SU-DHL-6 (cell line): Measurements from ENCODE around the gene IFNAR2.

Experiments
- H2AFZ ChIP-seq: fragments of 200-600 bp; sonication (generic); 2 replicates; pipeline ENCODE4 v1.6.1; 2014; ENCODE audit warnings: low read depth, mild to moderate bottlenecking, moderate library complexity, mixed read lengths, antibody characterized with exemption, low read length; ENCODE audit not compliant: severe bottlenecking
- H3F3A ChIP-seq: fragments of 200-600 bp; shearing (Covaris generic); 2 replicates; pipeline ENCODE4 v1.6.0; 2016; ENCODE audit warnings: antibody characterized with exemption, mild to moderate bottlenecking; ENCODE audit not compliant: insufficient read depth
- H3K27ac ChIP-seq: fragments of 200-600 bp; sonication (generic); 2 replicates; pipeline ENCODE4 v1.5.1; 2016; ENCODE audit warnings: low read depth, mild to moderate bottlenecking, low read length, moderate library complexity, mixed read lengths
- H3K27me3 ChIP-seq: fragments of 200-600 bp; sonication (generic), shearing (Covaris generic); 2 replicates; pipeline ENCODE4 v1.6.0; 2014; ENCODE audit warnings: mild to moderate bottlenecking, low read length
- H3K36me3 ChIP-seq: fragments of 200-600 bp; sonication (generic); 2 replicates; pipeline ENCODE4 v1.6.1; 2014; ENCODE audit warnings: mild to moderate bottlenecking, low read length, mixed read lengths
- H3K4me2 ChIP-seq: fragments of 300-600, 200-600 bp; shearing (Covaris generic), sonication (generic); 2 replicates; pipeline ENCODE4 v1.6.0; 2014; ENCODE audit warnings: low read length, low read depth, mild to moderate bottlenecking; ENCODE audit not compliant: poor library complexity, severe bottlenecking
- H3K4me3 ChIP-seq: fragments of 200-600 bp; sonication (generic); 2 replicates; pipeline ENCODE4 v1.5.1; 2014; ENCODE audit warnings: antibody characterized with exemption, low read length, mild to moderate bottlenecking, mixed read lengths; ENCODE audit not compliant: insufficient read depth, poor library complexity, severe bottlenecking
- H3K79me2 ChIP-seq: fragments of 200-600 bp; sonication (generic); 2 replicates; pipeline ENCODE4 v1.6.1; 2014; ENCODE audit warnings: mild to moderate bottlenecking, low read length, moderate library complexity; ENCODE audit not compliant: insufficient read depth
- H3K9ac ChIP-seq: fragments of 200-600 bp; sonication (generic); 2 replicates; pipeline ENCODE4 v1.7.0; 2014; ENCODE audit warnings: mild to moderate bottlenecking, low read length
- H3K9me2 ChIP-seq: fragments of 200-600 bp; sonication (generic); replicated peaks from 2 replicates; pipeline ENCODE4 v1.6.1; 2014; ENCODE audit warnings: low read length; ENCODE audit not compliant: insufficient read depth
- H3K9me3 ChIP-seq: fragments of 200-600 bp; sonication (generic); 2 replicates; pipeline ENCODE4 v1.6.1; 2014; ENCODE audit warnings: low read length, mixed read lengths; ENCODE audit not compliant: insufficient read depth
- H4K20me1 ChIP-seq: fragments of 200-600 bp; sonication (generic); 2 replicates; pipeline ENCODE4 v1.6.1; 2014; ENCODE audit warnings: low read depth, mild to moderate bottlenecking, antibody characterized with exemption, low read length, moderate library complexity, mixed read lengths
- EZH2phosphoT487 ChIP-seq: fragments of 200-600 bp; sonication (generic), shearing (Covaris generic); conservative IDR thresholded peaks from 2 replicates; pipeline ENCODE4 v1.6.1; 2018; ENCODE audit warnings: mild to moderate bottlenecking, antibody characterized with exemption, low read length, moderate library complexity, mixed read lengths
- TF ChIP-seq, protein P1 (sequence below): fragments of 200-600 bp; sonication (generic); IDR thresholded peaks from one replicate; pipeline ENCODE4 v1.5.1; 2017; ENCODE audit warnings: antibody characterized with exemption, mild to moderate bottlenecking, low read length, moderate library complexity; ENCODE audit not compliant: insufficient read depth, poor library complexity, severe bottlenecking

IFNAR2 gene

GRCh38 chr21:33262921-33263320 is 33.2 kb downstream of the IFNAR2 start:
- peaks cover 14% of the 10 kb centered on the region; the same call in 1 of the 2 replicates for H3K79me2 ChIP-seq
- H3K9me2 ChIP-seq, result no peaks in the 10 kb centered on the region
- H3K9me3 ChIP-seq, result no peaks in the 10 kb centered on the region
- H3K27me3 ChIP-seq, result no peaks in the 10 kb centered on the region
- H3K4me2 ChIP-seq, result no peak overlapping the region
- no peak overlapping the region for H3K4me3 ChIP-seq
- no peak overlapping the region for H2AFZ ChIP-seq
- peaks cover 45% of the 10 kb centered on the region for H3F3A ChIP-seq
- no peak overlapping the region for H3K27ac ChIP-seq
- TF ChIP-seq, protein P1, sequence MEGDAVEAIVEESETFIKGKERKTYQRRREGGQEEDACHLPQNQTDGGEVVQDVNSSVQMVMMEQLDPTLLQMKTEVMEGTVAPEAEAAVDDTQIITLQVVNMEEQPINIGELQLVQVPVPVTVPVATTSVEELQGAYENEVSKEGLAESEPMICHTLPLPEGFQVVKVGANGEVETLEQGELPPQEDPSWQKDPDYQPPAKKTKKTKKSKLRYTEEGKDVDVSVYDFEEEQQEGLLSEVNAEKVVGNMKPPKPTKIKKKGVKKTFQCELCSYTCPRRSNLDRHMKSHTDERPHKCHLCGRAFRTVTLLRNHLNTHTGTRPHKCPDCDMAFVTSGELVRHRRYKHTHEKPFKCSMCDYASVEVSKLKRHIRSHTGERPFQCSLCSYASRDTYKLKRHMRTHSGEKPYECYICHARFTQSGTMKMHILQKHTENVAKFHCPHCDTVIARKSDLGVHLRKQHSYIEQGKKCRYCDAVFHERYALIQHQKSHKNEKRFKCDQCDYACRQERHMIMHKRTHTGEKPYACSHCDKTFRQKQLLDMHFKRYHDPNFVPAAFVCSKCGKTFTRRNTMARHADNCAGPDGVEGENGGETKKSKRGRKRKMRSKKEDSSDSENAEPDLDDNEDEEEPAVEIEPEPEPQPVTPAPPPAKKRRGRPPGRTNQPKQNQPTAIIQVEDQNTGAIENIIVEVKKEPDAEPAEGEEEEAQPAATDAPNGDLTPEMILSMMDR, result no peak
- no peak for TF ChIP-seq EZH2phosphoT487
- no peak overlapping the region for H3K9ac ChIP-seq
- 0 out of 2 replicates have a peak, but pooled peaks cover 3% of the 10 kb centered on the region for H3K36me3 ChIP-seq
- H4K20me1 ChIP-seq, result no peaks in the 10 kb centered on the region

- H3K9me2 ChIP-seq, result no peaks in the 10 kb centered on the region
- H3K27me3 ChIP-seq, result no peaks in the 10 kb centered on the region
- no peak overlapping the region for H3K27ac ChIP-seq
- H3K9me3 ChIP-seq, result no peaks in the 10 kb centered on the region
- 0 out of 2 replicates have a peak, but pooled peaks cover 2% of the 10 kb centered on the region for H3K36me3 ChIP-seq
- H3K4me3 ChIP-seq, result no peak overlapping the region
- H3K9ac ChIP-seq, result no peak overlapping the region
- H3K79me2 ChIP-seq, result peaks cover 18% of the 10 kb centered on the region; the same call in 1 of the 2 replicates
- H4K20me1 ChIP-seq, result no peaks in the 10 kb centered on the region
- H3F3A ChIP-seq, result peaks cover 60% of the 10 kb centered on the region
- no peak overlapping the region for H2AFZ ChIP-seq
- TF ChIP-seq, protein P1, result no peak
- TF ChIP-seq EZH2phosphoT487, result no peak
- no peak overlapping the region for H3K4me2 ChIP-seq
These were observed 34.8 kb downstream of the IFNAR2 start for GRCh38 chr21:33264561-33264960.

DNA sequence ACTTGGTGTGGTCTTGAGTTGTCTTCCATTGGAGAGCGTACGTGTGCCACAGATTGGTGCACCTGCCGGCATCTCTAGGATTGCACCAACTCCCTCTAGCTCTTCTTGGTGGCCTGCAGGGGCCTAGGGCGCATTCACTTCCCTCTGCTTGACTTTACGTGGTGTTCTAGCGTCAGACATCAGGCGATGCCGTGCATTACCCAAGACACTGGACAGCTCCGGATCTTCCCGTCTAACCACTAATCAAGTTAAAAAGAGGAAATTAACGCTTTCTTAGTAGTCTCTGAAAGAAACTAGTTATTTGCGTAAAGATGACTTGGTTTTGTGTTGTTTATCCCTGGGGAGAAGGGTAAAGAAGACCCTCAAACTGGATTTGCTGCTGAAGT is 35.9 kb downstream of the IFNAR2 start:
- 0 out of 2 replicates have a peak, but pooled peaks cover 4% of the 10 kb centered on the region for H3K36me3 ChIP-seq
- peak overlapping the region; percentile 25 for H2AFZ ChIP-seq
- no peaks in the 10 kb centered on the region for H3K9me2 ChIP-seq
- TF ChIP-seq EZH2phosphoT487, result no peak
- TF ChIP-seq, protein P1, result no peak
- peak overlapping the region; percentile 78 for H3K27ac ChIP-seq
- H3K27me3 ChIP-seq, result no peaks in the 10 kb centered on the region
- H3K9ac ChIP-seq, result peak overlapping the region; percentile 81
- H3K79me2 ChIP-seq, result peaks cover 22% of the 10 kb centered on the region; the same call in 1 of the 2 replicates
- H3K4me3 ChIP-seq, result peak overlapping the region; percentile 65
- H4K20me1 ChIP-seq, result no peaks in the 10 kb centered on the region
- no peaks in the 10 kb centered on the region for H3K9me3 ChIP-seq
- peak overlapping the region; percentile 82 for H3K4me2 ChIP-seq
- peaks cover 50% of the 10 kb centered on the region for H3F3A ChIP-seq
